AG09309 (cell line): ENCODE measurements around the gene SCAMP2.

Experiments used
- DNase-seq: peaks from one replicate; pipeline ENCODE4 v3.0.0-alpha.2; 2010; ENCODE audit warnings: low read depth
- H3K4me3 ChIP-seq: 2 replicates; pipeline ENCODE4 v1.5.1; 2011; ENCODE audit warnings: mild to moderate bottlenecking, low read depth, low read length, moderate library complexity; ENCODE audit not compliant: control insufficient read depth
- CTCF ChIP-seq: IDR thresholded peaks from 2 replicates; pipeline ENCODE4 v1.5.1; 2011; ENCODE audit warnings: mild to moderate bottlenecking, low read depth, low read length, inconsistent platforms; ENCODE audit not compliant: insufficient read depth, control insufficient read depth; ENCODE audit errors: missing control alignments

SCAMP2 gene

GRCh38 chr15:74884428-74885223, 11.5 kb upstream of the SCAMP2 start:
- DNase-seq: no peak
- no peak overlapping the region for H3K4me3 ChIP-seq
- no peak for TF ChIP-seq CTCF

DNA sequence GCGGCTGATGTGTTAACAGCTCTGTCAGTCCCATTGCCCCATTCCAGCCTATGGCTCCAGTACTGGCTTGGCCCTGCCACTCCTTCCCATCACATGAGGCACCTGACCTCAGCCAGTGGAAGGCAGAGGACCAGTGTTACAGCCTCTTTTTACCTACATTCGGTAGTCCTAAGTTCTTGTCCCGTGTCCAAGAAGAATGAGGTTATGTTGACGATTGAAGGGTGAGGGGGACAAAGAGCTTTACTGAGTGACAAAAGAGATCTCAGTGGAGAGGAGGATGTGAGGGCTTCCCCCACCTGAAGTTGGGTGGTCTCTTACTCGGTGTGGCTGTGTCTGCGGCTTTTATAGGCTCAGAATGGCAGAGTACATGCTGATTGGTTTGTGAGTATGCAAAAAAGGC, 9.4 kb upstream of the SCAMP2 start:
- no peak for DNase-seq
- TF ChIP-seq CTCF: no peak
- no peak overlapping the region for H3K4me3 ChIP-seq

DNA sequence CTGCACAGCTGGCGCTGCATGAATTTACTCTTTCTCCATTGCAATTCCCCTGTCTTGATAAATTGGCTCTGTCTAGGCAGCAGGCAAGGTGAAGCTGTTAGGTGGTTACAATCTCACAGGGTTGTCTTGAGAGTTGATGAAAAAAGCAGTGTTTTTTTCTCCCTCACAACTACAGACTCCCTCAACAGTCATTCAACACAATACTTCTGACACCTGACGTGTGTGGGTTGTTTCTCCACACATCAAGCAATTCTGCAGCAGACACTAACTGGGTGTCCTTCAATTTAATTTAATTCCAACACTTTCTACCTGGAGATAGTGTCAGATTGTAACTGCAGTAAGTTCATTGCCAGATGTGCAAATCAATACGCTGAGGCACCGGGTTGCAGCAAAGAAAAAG, 5.1 kb upstream of the SCAMP2 start:
- H3K4me3 ChIP-seq: no peak overlapping the region
- no peak for TF ChIP-seq CTCF
- no peak for DNase-seq

GRCh38 chr15:74873756-74874424, 725 bp upstream of the SCAMP2 start:
- H3K4me3 ChIP-seq: peak overlapping the region; percentile 91
- no peak for TF ChIP-seq CTCF
- DNase-seq: no peak

- DNase-seq: no peak
- no peak for TF ChIP-seq CTCF
- peak overlapping the region; percentile 91 for H3K4me3 ChIP-seq
Observed at GRCh38 chr15:74872702-74873035, 496 bp downstream of the SCAMP2 start.

- no peak overlapping the region for H3K4me3 ChIP-seq
Observed at GRCh38 chr15:74870436-74871215, 2.5 kb downstream of the SCAMP2 start.

More at GRCh38 chr15:74870436-74871215, 2.5 kb downstream of the SCAMP2 start:
- DNase-seq: no peak
- no peak for TF ChIP-seq CTCF
